ENCODE results near the gene PLEKHM2.

PLEKHM2 gene

DNA sequence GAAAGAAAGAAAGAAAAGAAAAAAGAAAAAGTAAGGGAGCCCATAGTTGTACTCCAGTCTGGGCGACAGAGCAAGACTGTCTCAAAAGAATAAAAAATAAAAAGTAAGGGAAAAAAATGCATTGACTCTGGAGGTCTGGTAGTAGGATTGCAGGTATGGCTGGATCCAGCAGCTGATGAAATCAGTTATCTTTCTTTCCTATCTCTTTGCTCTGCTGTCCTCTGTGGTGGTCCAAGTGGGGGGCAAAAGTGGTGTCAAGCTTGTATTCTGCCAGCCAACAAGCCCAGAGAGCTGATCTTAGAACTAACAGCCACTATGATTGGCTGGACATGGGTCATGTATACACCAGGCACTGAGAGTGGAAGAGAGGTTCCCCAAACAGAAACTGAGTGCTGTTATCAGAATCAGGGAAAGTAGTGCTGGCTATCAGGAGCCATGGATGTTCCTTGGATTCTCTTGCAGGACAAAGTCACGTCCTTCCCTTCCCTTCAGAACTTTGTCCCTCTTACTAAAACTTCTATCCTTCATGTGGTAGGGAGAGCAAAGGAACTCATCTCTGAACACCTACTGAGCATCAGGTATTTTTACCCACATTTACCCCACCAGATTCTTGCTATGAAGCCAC, 71.0 kb downstream of the PLEKHM2 start:
- Histone ChIP-seq H3K4me1 (ENCODE audit: low read length) (no peaks in the 10 kb centered on the region), H3K9me2 (replicated peaks; ENCODE audit: insufficient read depth, low read length) (no peaks in the 10 kb centered on the region), H3K36me3 (replicated peaks; ENCODE audit: insufficient read depth, low read length) (no peaks in the 10 kb centered on the region), H2AFZ (ENCODE audit: low read length) (no peak overlapping the region), H3K4me2 (ENCODE audit: low read depth, low read length) (no peak overlapping the region), H3K79me2 (ENCODE audit: low read length) (no peaks in the 10 kb centered on the region), H3K27ac (ENCODE audit: low read length) (no peak overlapping the region), H3K9ac (ENCODE audit: low read length) (no peak overlapping the region), H4K20me1 (ENCODE audit: insufficient read depth, low read length) (no peaks in the 10 kb centered on the region), H3F3A (ENCODE audit: insufficient read depth, low read length) (no peaks in the 10 kb centered on the region), H3K9me3 (replicated peaks; ENCODE audit: insufficient read depth, low read length) (no peaks in the 10 kb centered on the region), H3K4me3 (ENCODE audit: low read length) (no peak overlapping the region), H3K27me3 (replicated peaks; ENCODE audit: insufficient read depth, low read length) (peaks cover 44% of the 10 kb centered on the region)
- DNase-seq = no peak
- TF ChIP-seq, protein P1, sequence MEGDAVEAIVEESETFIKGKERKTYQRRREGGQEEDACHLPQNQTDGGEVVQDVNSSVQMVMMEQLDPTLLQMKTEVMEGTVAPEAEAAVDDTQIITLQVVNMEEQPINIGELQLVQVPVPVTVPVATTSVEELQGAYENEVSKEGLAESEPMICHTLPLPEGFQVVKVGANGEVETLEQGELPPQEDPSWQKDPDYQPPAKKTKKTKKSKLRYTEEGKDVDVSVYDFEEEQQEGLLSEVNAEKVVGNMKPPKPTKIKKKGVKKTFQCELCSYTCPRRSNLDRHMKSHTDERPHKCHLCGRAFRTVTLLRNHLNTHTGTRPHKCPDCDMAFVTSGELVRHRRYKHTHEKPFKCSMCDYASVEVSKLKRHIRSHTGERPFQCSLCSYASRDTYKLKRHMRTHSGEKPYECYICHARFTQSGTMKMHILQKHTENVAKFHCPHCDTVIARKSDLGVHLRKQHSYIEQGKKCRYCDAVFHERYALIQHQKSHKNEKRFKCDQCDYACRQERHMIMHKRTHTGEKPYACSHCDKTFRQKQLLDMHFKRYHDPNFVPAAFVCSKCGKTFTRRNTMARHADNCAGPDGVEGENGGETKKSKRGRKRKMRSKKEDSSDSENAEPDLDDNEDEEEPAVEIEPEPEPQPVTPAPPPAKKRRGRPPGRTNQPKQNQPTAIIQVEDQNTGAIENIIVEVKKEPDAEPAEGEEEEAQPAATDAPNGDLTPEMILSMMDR (IDR thresholded peaks at IDR 0.05; ENCODE audit: low read length) = no peak
- TF ChIP-seq EZH2phosphoT487 (IDR thresholded peaks at IDR 0.05; ENCODE audit: low read length) = no peak
- no peak for TF ChIP-seq EZH2 (optimal IDR thresholded peaks at IDR 0.05; ENCODE audit: low read depth, low read length)

DNA sequence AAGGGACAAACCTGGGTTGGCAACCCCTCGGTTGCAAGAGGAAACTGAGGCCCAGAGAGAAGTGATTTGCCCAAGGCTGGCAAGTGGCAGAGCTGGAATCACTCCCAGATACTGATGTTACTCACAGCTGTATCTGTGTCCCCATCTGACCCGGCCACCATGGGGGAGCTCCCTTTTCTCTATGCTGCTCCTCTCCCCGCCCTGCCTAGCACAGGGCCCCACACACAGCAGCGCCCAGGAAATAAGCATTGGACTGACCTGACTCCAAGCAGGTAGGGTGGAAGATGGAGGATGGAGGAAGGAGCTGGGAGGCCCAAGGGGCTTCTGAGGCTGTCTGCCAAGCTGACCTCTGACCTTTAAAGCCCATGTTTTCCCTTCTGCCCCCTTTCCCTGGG, 71.5 kb downstream of the PLEKHM2 start:
- no peak overlapping the region for H3K9ac ChIP-seq (ENCODE audit: low read length)
- peaks cover 47% of the 10 kb centered on the region for H3K27me3 ChIP-seq (replicated peaks; ENCODE audit: insufficient read depth, low read length)
- no peak overlapping the region for H2AFZ ChIP-seq (ENCODE audit: low read length)
- H3F3A ChIP-seq (ENCODE audit: insufficient read depth, low read length) = no peaks in the 10 kb centered on the region
- DNase-seq = no peak
- H3K4me3 ChIP-seq (ENCODE audit: low read length) = no peak overlapping the region
- no peak for TF ChIP-seq EZH2phosphoT487 (IDR thresholded peaks at IDR 0.05; ENCODE audit: low read length)
- no peak for TF ChIP-seq EZH2 (optimal IDR thresholded peaks at IDR 0.05; ENCODE audit: low read depth, low read length)
- TF ChIP-seq, protein P1 (IDR thresholded peaks at IDR 0.05; ENCODE audit: low read length) = no peak
- no peaks in the 10 kb centered on the region for H3K36me3 ChIP-seq (replicated peaks; ENCODE audit: insufficient read depth, low read length)
- H3K9me2 ChIP-seq (replicated peaks; ENCODE audit: insufficient read depth, low read length) = no peaks in the 10 kb centered on the region
- H3K79me2 ChIP-seq (ENCODE audit: low read length) = no peaks in the 10 kb centered on the region
- H4K20me1 ChIP-seq (ENCODE audit: insufficient read depth, low read length) = no peaks in the 10 kb centered on the region
- H3K4me1 ChIP-seq (ENCODE audit: low read length) = no peaks in the 10 kb centered on the region
- H3K9me3 ChIP-seq (replicated peaks; ENCODE audit: insufficient read depth, low read length) = no peaks in the 10 kb centered on the region
- H3K27ac ChIP-seq (ENCODE audit: low read length) = no peak overlapping the region
- no peak overlapping the region for H3K4me2 ChIP-seq (ENCODE audit: low read depth, low read length)

DNA sequence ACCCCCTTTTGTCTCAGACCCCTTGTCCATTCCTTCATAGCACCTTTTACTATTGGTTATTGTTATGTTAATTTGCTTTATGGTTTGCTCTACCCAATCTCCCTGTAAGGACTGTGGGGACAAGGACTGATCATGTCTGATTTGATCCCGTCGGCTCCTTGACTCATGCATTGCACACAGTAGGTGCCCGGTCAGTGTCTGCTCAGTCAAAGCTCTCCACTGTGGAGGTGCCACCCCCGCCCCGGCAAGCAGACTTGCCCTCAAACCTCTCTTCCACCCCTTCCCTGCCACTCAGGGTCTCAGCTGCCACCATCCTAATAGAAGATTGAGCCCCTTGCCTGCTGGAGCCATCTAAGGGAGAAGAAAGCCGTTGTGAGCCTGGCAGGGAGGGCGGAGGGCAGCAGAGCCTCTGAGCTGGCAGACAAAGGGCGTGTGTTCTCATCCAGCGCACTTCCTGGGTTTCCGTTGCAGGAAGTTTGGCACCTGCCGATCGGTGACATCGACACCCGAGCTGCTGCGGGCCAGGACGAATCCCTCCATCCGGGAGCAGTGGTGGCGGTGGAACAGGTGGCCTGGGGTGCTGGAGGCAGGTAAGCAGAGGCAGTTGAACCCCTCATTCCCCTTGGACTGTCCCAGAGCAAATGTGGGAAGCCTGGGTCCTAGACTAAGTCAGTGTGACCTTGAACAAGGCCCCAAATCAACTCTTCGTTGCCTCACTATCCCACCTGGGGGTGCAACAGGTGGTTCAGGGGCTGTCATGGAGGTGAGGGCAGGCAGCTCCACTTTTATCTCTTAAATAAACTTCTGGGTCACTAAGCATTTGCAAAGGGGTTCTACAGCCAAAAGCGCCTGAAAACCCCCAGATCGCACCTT, 72.3 kb downstream of the PLEKHM2 start:
- no peaks in the 10 kb centered on the region for H4K20me1 ChIP-seq (ENCODE audit: insufficient read depth, low read length)
- no peaks in the 10 kb centered on the region for H3K9me3 ChIP-seq (replicated peaks; ENCODE audit: insufficient read depth, low read length)
- H3K9ac ChIP-seq (ENCODE audit: low read length) = no peak overlapping the region
- no peak overlapping the region for H3K4me3 ChIP-seq (ENCODE audit: low read length)
- no peaks in the 10 kb centered on the region for H3K79me2 ChIP-seq (ENCODE audit: low read length)
- H3K4me1 ChIP-seq (ENCODE audit: low read length) = no peaks in the 10 kb centered on the region
- peaks cover 54% of the 10 kb centered on the region for H3K27me3 ChIP-seq (replicated peaks; ENCODE audit: insufficient read depth, low read length)
- DNase-seq = no peak
- no peak for TF ChIP-seq EZH2 (optimal IDR thresholded peaks at IDR 0.05; ENCODE audit: low read depth, low read length)
- TF ChIP-seq, protein P1 (IDR thresholded peaks at IDR 0.05; ENCODE audit: low read length) = no peak
- no peak for TF ChIP-seq EZH2phosphoT487 (IDR thresholded peaks at IDR 0.05; ENCODE audit: low read length)
- H3K9me2 ChIP-seq (replicated peaks; ENCODE audit: insufficient read depth, low read length) = no peaks in the 10 kb centered on the region
- no peaks in the 10 kb centered on the region for H3K36me3 ChIP-seq (replicated peaks; ENCODE audit: insufficient read depth, low read length)
- H3K27ac ChIP-seq (ENCODE audit: low read length) = no peak overlapping the region
- H3K4me2 ChIP-seq (ENCODE audit: low read depth, low read length) = no peak overlapping the region
- no peak overlapping the region for H2AFZ ChIP-seq (ENCODE audit: low read length)
- H3F3A ChIP-seq (ENCODE audit: insufficient read depth, low read length) = no peaks in the 10 kb centered on the region

All from MM.1S (cell line).